ENCODE measurements around the gene C20orf173. TPM values are rescaled to one million over a fixed set of nuclear protein-coding genes. Genes with fewer than 3 reads are reported as not detected.

C20orf173 gene
- polyA plus RNA-seq, 1 of the 3 experiments (the other 2 are of a cell fraction), result not detected

DNA sequence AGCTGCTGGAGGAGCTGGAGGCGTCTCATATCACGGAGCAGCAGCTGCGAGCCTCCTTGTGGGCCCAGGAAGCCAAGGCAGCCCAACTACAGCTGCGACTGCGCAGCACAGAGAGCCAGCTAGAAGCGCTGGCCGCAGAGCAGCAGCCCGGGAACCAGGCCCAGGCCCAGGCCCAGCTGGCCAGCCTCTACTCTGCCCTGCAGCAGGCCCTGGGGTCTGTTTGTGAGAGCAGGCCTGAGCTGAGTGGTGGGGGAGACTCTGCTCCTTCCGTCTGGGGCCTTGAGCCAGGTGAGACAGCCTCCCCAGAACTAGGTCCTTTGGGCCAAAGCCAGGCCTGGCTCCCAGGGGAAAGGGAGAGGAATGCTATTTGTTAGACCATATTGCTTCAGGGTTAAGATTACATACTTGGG, 31.7 kb downstream of the C20orf173 start:
- Histone ChIP-seq H4K20me1 (ENCODE audit: insufficient read depth) (no peaks in the 10 kb centered on the region), H3K4me3 (ENCODE audit: low read depth in 2 of 2, low read length in 1 of 2) (no peak overlapping the region), H3K9me2 (no peaks in the 10 kb centered on the region), H3K4me2 (no peak overlapping the region), H2AFZ (ENCODE audit: low read depth) (no peak overlapping the region), H3K36me3 (replicated peaks in 1 of 2; ENCODE audit: control insufficient read depth in 1 of 2, insufficient read depth in 2 of 2, low read length in 1 of 2) (peaks cover 38 to 77% of the 10 kb centered on the region in 2 experiments), H3K27ac (ENCODE audit: low read depth in 2 of 2, low read length in 1 of 2) (no peak overlapping the region), H3K79me2 (ENCODE audit: insufficient read depth) (no peaks in the 10 kb centered on the region), H3K4me1 (ENCODE audit: control insufficient read depth in 1 of 2, insufficient read depth in 2 of 2, low read depth in 1 of 2, low read length in 1 of 2) (no peaks in the 10 kb centered on the region), H3F3A (replicated peaks; ENCODE audit: insufficient read depth) (no peaks in the 10 kb centered on the region), H3K9ac (no peak overlapping the region), H3K9me3 (no peaks in the 10 kb centered on the region), H3K27me3 (ENCODE audit: insufficient read depth) (no peaks in the 10 kb centered on the region)
- ChIA-PET POLR2A (interaction anchor here (0.6 kb wide), 1 partner anchor 9 kb away, joined by 3 read pairs; no protein-coding TSS in a partner anchor), CTCF (interaction anchor here (3.2 kb wide), 1 partner anchor 34 kb away, joined by 12 read pairs; no protein-coding TSS in a partner anchor)
- WGBS (ENCODE audit: low lambda C conversion rate), result 100% methylated on average over 3 of the region's 9 CpGs
- DNase-seq, result no peak
- no peak for TF ChIP-seq FOSL2 (IDR thresholded peaks at IDR 0.05; ENCODE audit: borderline replicate concordance, low read depth)
- TF ChIP-seq RFX5 (IDR thresholded peaks at IDR 0.05; ENCODE audit: low read length), result no peak
- no peak for TF ChIP-seq CHD2 (IDR thresholded peaks at IDR 0.05; ENCODE audit: low read length, partially characterized antibody)
- TF ChIP-seq, protein P1, sequence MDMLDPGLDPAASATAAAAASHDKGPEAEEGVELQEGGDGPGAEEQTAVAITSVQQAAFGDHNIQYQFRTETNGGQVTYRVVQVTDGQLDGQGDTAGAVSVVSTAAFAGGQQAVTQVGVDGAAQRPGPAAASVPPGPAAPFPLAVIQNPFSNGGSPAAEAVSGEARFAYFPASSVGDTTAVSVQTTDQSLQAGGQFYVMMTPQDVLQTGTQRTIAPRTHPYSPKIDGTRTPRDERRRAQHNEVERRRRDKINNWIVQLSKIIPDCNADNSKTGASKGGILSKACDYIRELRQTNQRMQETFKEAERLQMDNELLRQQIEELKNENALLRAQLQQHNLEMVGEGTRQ (IDR thresholded peaks at IDR 0.05; ENCODE audit: borderline replicate concordance, low read depth, low read length), result no peak
- TF ChIP-seq, protein P2, sequence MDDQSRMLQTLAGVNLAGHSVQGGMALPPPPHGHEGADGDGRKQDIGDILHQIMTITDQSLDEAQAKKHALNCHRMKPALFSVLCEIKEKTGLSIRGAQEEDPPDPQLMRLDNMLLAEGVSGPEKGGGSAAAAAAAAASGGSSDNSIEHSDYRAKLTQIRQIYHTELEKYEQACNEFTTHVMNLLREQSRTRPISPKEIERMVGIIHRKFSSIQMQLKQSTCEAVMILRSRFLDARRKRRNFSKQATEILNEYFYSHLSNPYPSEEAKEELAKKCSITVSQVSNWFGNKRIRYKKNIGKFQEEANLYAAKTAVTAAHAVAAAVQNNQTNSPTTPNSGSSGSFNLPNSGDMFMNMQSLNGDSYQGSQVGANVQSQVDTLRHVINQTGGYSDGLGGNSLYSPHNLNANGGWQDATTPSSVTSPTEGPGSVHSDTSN (IDR thresholded peaks at IDR 0.05), result no peak
- TF ChIP-seq RCOR1 (IDR thresholded peaks at IDR 0.05; ENCODE audit: low read length), result no peak
- no peak for TF ChIP-seq JUND (IDR thresholded peaks at IDR 0.05)
- TF ChIP-seq TAF1 (IDR thresholded peaks at IDR 0.05; ENCODE audit: borderline replicate concordance, low read depth, low read length), result no peak
- no peak for TF ChIP-seq GABPA (IDR thresholded peaks at IDR 0.05; ENCODE audit: low read depth)
- TF ChIP-seq, protein P3, sequence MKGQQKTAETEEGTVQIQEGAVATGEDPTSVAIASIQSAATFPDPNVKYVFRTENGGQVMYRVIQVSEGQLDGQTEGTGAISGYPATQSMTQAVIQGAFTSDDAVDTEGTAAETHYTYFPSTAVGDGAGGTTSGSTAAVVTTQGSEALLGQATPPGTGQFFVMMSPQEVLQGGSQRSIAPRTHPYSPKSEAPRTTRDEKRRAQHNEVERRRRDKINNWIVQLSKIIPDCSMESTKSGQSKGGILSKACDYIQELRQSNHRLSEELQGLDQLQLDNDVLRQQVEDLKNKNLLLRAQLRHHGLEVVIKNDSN (IDR thresholded peaks at IDR 0.05; ENCODE audit: borderline replicate concordance, low read depth), result no peak
- TF ChIP-seq, protein P4, sequence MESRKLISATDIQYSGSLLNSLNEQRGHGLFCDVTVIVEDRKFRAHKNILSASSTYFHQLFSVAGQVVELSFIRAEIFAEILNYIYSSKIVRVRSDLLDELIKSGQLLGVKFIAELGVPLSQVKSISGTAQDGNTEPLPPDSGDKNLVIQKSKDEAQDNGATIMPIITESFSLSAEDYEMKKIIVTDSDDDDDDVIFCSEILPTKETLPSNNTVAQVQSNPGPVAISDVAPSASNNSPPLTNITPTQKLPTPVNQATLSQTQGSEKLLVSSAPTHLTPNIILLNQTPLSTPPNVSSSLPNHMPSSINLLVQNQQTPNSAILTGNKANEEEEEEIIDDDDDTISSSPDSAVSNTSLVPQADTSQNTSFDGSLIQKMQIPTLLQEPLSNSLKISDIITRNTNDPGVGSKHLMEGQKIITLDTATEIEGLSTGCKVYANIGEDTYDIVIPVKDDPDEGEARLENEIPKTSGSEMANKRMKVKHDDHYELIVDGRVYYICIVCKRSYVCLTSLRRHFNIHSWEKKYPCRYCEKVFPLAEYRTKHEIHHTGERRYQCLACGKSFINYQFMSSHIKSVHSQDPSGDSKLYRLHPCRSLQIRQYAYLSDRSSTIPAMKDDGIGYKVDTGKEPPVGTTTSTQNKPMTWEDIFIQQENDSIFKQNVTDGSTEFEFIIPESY (IDR thresholded peaks at IDR 0.05; ENCODE audit: borderline replicate concordance, low read depth), result no peak
- no peak for TF ChIP-seq MEF2A (IDR thresholded peaks at IDR 0.05; ENCODE audit: borderline replicate concordance, low read depth)
- no peak for TF ChIP-seq RXRA (IDR thresholded peaks at IDR 0.05; ENCODE audit: borderline replicate concordance, low read depth)
- TF ChIP-seq ELF1 (IDR thresholded peaks at IDR 0.05), result no peak
- no peak for TF ChIP-seq FOXM1 (IDR thresholded peaks at IDR 0.05; ENCODE audit: low read depth)
- no peak for TF ChIP-seq FOXJ3 (CRISPR knock-in tag; IDR thresholded peaks at IDR 0.05)
- TF ChIP-seq, protein P5, sequence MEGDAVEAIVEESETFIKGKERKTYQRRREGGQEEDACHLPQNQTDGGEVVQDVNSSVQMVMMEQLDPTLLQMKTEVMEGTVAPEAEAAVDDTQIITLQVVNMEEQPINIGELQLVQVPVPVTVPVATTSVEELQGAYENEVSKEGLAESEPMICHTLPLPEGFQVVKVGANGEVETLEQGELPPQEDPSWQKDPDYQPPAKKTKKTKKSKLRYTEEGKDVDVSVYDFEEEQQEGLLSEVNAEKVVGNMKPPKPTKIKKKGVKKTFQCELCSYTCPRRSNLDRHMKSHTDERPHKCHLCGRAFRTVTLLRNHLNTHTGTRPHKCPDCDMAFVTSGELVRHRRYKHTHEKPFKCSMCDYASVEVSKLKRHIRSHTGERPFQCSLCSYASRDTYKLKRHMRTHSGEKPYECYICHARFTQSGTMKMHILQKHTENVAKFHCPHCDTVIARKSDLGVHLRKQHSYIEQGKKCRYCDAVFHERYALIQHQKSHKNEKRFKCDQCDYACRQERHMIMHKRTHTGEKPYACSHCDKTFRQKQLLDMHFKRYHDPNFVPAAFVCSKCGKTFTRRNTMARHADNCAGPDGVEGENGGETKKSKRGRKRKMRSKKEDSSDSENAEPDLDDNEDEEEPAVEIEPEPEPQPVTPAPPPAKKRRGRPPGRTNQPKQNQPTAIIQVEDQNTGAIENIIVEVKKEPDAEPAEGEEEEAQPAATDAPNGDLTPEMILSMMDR (IDR thresholded peaks at IDR 0.05), result no peak
- TF ChIP-seq POLR2AphosphoS5 (IDR thresholded peaks at IDR 0.05; ENCODE audit: low read depth, low read length), result no peak
- TF ChIP-seq EZH2phosphoT487 (IDR thresholded peaks at IDR 0.05; ENCODE audit: borderline replicate concordance, low read depth), result no peak
- no peak for TF ChIP-seq YY1 (IDR thresholded peaks at IDR 0.05; ENCODE audit: low read depth)
